Activated CD8-positive, alpha-beta T cell treated with anti-CD3 and anti-CD28 coated beads, Interleukin-2, amount 10 ng/mL, durations not matched to agents 7 days and 5 days (primary cell): ENCODE measurements around the gene HTT. TPM values are rescaled to one million over a fixed set of nuclear protein-coding genes. Genes with fewer than 3 reads are reported as not detected.
"Not testable (repeated sequence)": the region's sequence is repeated elsewhere in the genome, so short reads cannot be mapped to it uniquely, and the experiment has no call there.

Source experiments
- ATAC-seq: fragments of 150-1000 bp; cut with Tn5 transposase; one replicate; pipeline ENCODE4 v1.10.0; 2021; ENCODE audit warnings: moderate library complexity
- CTCF ChIA-PET: fragments of 350-600 bp; sonication (Branson Sonifier 250); formaldehyde crosslinking; loops from one replicate; lab custom pipeline; 2021; ENCODE audit warnings: antibody characterized with exemption; lab: Charles Lee
- POLR2A ChIA-PET: fragments of 350-600 bp; sonication (Branson Sonifier 250); formaldehyde crosslinking; loops from one replicate; lab custom pipeline; 2021; ENCODE audit warnings: antibody characterized with exemption; lab: Charles Lee
- DNase-seq: peaks from one replicate; pipeline ENCODE4 v3.0.0-alpha.2; 2020
- H3K27ac Mint-ChIP-seq: one replicate; pipeline ENCODE4 v1.8.0; 2021; ENCODE audit warnings: mild to moderate bottlenecking, mixed read lengths
- H3K27me3 Mint-ChIP-seq: one replicate; pipeline ENCODE4 v1.8.0; 2021; ENCODE audit warnings: low read depth, mixed read lengths
- H3K36me3 Mint-ChIP-seq: one replicate; pipeline ENCODE4 v1.8.0; 2021; ENCODE audit warnings: low read depth, mixed read lengths
- H3K4me1 Mint-ChIP-seq: one replicate; pipeline ENCODE4 v1.8.0; 2021; ENCODE audit warnings: low read depth, mixed read lengths
- H3K4me3 Mint-ChIP-seq: one replicate; pipeline ENCODE4 v1.8.0; 2021; ENCODE audit warnings: mild to moderate bottlenecking, mixed read lengths
- H3K9me3 Mint-ChIP-seq: one replicate; pipeline ENCODE4 v1.8.0; 2022; ENCODE audit warnings: mixed read lengths; ENCODE audit not compliant: insufficient read depth
- total RNA-seq, 2 experiments: library from RNA; stranded (reverse); gene quantifications; one replicate each; pipeline ENCODE4 v1.2.3, GENCODE V29; 2021

The HTT gene
- total RNA-seq, 2 experiments from 2014 or later = 51.2 to 58.0 TPM

DNA sequence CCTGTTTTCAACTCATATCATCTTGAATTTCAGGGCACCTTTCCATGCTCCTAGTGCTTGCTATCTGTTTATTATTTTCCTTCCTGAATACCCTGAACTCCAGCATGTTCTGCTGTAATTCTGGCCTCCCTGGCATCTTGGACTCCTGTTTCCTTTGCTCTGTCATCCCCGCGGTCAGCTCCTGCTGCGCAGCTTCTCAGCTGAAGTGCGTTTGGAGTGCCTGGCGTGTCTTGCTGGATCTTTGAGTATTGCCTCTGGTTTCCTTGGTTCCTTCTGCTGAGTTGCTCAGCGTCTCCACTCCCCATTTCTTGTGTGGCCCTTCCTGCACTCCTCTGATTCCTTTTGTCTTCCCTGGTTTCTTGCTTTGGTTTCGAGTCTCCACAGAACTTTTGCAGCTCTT lies 84.4 kb downstream of the HTT start:
- H3K4me1 Mint-ChIP-seq = no peaks in the 10 kb centered on the region
- H3K27me3 Mint-ChIP-seq = no peaks in the 10 kb centered on the region
- H3K9me3 Mint-ChIP-seq = peaks cover 1% of the 10 kb centered on the region
- DNase-seq (no peak), ATAC-seq (no peak)
- H3K4me3 Mint-ChIP-seq = no peak overlapping the region
- peaks cover 66% of the 10 kb centered on the region for H3K36me3 Mint-ChIP-seq
- H3K27ac Mint-ChIP-seq = no peak overlapping the region
- CTCF ChIA-PET = interaction anchor here (0.6 to 0.8 kb wide), 3 partner anchors 9 to 556 kb away, joined by 3 read pairs; no protein-coding TSS in a partner anchor
- POLR2A ChIA-PET = no interaction called here

DNA sequence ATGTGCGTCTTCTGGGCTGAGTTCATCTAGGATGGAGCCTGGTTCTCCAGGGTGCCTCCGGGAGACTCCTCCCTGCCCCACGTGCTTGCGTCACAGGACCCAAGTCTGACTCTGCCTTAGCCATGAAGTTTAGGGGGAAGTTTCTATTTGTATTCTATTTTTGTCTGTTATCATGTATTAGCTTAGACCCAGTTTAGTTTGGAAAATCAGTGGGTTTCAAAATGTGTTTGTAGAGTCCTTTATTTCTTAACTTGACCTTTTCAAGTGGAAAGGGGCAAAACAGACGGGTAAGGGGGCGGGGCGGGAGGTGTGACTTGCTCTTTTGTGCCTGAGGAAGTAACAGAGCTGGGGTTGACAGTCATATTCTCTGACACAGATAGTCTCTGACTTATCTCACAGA lies 86.0 kb downstream of the HTT start:
- no peak overlapping the region for H3K27ac Mint-ChIP-seq
- no peaks in the 10 kb centered on the region for H3K27me3 Mint-ChIP-seq
- ChIA-PET POLR2A (no interaction called here), CTCF (no interaction called here)
- DNase-seq (no peak), ATAC-seq (no peak)
- H3K36me3 Mint-ChIP-seq = peaks cover 72% of the 10 kb centered on the region
- peaks cover 5% of the 10 kb centered on the region for H3K9me3 Mint-ChIP-seq
- H3K4me3 Mint-ChIP-seq = no peak overlapping the region
- peaks cover under 1% of the 10 kb centered on the region for H3K4me1 Mint-ChIP-seq

- DNase-seq, H3K27me3 Mint-ChIP-seq, CTCF ChIA-PET, POLR2A ChIA-PET, H3K9me3 Mint-ChIP-seq, H3K4me3 Mint-ChIP-seq, H3K4me1 Mint-ChIP-seq, H3K27ac Mint-ChIP-seq, ATAC-seq: not testable (repeated sequence)
- H3K36me3 Mint-ChIP-seq = peaks cover 78% of the 10 kb centered on the region
These were observed 86.6 kb downstream of the HTT start for GRCh38 chr4:3161044-3161443.

DNA sequence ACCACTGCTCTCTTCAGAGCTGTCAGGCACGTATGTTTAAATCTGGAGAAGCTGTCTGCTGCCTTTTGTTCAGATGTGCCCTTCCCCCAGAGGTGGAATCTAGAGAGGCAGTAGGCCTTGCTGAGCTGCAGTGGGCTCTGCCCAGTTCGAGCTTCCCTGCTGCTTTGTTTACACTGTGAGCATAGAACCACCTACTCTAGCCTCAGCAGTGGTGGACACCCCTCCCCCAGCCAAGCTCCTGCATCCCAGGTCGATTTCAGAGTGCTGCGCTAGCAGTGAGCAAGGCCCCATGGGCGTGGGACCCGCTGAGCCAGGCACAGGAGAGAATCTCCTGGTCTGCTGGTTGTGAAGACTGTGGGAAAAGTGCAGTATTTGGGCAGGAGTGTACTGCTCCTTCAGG lies 92.0 kb downstream of the HTT start:
- H3K9me3 Mint-ChIP-seq, H3K27me3 Mint-ChIP-seq, H3K4me1 Mint-ChIP-seq, H3K27ac Mint-ChIP-seq, H3K4me3 Mint-ChIP-seq, POLR2A ChIA-PET, ATAC-seq, CTCF ChIA-PET, DNase-seq: not testable (repeated sequence)
- H3K36me3 Mint-ChIP-seq = peaks cover 82% of the 10 kb centered on the region

DNA sequence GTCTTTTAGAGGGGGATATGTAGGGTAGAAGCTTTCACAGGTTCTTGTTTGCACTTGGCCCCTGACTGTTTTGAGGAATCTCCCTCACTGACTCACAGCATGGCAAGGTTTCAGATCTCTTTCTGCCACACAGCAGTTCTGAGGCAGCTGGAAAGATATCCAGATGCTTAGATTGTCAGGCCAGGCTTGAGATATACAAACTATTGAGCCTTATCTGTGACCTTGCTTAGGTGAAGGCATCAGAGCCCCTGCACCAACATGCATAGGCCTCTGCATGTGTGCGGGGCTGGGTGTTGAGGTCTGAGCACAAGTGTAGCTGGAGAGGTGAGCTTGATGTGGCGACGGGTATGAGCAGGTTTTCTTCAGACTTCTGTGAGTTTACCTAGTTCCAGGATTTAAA lies 93.5 kb downstream of the HTT start:
- no peak for ATAC-seq
- peaks cover 77% of the 10 kb centered on the region for H3K36me3 Mint-ChIP-seq
- ChIA-PET POLR2A (no interaction called here), CTCF (interaction anchor here (0.8 to 0.9 kb wide), 2 partner anchors 10 to 61 kb away, joined by 3 read pairs; no protein-coding TSS in a partner anchor)
- peaks cover 7% of the 10 kb centered on the region for H3K4me1 Mint-ChIP-seq
- no peak overlapping the region for H3K4me3 Mint-ChIP-seq
- no peaks in the 10 kb centered on the region for H3K27me3 Mint-ChIP-seq
- H3K27ac Mint-ChIP-seq = peak overlapping the region; percentile 32
- no peak for DNase-seq
- H3K9me3 Mint-ChIP-seq = peaks cover 9% of the 10 kb centered on the region

DNA sequence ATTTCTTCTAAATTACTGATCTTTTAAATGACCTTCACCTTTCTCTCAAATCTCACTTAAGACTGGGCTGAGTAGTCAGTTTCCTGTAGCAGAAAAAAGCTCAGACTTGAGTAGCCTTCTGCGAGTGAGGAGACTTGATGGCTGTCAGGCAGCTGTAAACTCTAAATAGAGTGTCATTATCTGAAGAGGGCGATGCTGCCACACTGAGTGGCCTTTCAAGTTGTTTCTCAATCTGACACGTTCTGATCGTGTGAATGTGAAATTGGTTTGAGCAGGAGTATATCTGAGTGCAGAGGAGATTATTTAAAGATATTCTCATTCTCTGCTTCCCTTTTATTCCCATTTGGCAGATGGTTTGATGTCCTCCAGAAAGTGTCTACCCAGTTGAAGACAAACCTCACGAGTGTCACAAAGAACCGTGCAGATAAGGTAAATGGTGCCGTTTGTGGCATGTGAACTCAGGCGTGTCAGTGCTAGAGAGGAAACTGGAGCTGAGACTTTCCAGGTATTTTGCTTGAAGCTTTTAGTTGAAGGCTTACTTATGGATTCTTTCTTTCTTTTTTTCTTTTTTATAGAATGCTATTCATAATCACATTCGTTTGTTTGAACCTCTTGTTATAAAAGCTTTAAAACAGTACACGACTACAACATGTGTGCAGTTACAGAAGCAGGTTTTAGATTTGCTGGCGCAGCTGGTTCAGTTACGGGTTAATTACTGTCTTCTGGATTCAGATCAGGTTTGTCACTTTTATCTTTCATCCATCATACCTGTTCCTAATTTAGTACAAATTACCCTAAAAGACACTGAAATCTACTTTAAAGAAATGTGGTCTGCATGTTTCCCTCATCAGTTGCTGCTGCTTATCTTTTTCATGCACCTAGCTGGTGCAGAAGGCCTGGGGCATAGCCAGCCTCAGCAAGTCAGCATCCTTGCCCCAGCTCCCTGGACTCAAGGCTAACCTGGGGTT lies 100.2 kb downstream of the HTT start:
- H3K9me3 Mint-ChIP-seq = no peaks in the 10 kb centered on the region
- H3K27me3 Mint-ChIP-seq = no peaks in the 10 kb centered on the region
- no peak overlapping the region for H3K4me3 Mint-ChIP-seq
- no peaks in the 10 kb centered on the region for H3K4me1 Mint-ChIP-seq
- DNase-seq = no peak
- ChIA-PET POLR2A (no interaction called here), CTCF (interaction anchor here (1.0 kb wide), 1 partner anchor 306 kb away, joined by 3 read pairs; no protein-coding TSS in a partner anchor)
- H3K36me3 Mint-ChIP-seq = peaks cover 50% of the 10 kb centered on the region
- H3K27ac Mint-ChIP-seq = no peak overlapping the region
- ATAC-seq = no peak

DNA sequence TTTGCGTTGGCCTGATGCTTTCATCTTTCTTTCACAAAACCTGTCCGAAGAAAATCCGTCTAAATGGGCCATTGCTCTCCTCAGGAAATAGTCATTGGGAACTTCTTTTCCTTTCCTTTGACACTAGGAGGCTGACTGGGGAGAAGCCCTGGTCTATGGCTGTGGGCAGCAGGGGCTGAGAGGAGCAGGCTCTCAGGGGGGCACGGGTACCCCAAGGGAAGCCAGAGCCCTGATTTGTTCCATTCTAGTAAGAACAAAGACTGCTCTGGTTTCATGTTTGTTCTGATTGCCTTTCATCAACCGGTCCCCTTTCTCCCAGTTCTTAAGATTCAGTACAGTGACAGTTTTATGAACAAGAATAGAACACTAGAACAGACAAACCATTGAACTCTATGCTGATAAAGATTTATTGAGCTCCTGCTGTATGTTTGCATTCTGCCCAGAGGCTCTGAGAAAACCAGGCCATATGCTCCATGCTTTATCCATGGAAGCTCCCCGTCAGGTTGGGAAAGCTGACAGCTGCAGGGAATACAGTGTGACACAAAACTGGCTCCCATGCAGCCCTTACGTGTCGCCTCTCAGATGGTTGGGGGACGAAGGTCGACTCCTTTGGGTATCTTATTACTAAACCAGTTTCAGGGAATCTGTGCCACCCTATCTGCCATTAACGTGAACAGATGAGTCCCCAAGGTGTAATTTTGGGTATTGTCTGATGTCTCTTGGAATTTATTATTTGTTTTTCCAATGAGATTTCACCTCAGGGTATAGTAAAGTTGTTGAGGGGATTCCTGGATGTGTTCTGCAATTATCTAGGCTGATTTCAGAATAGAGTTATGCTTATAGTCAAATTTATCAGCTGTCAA lies 102.1 kb downstream of the HTT start:
- DNase-seq (no peak), ATAC-seq (no peak)
- CTCF ChIA-PET = no interaction called here
- no peaks in the 10 kb centered on the region for H3K9me3 Mint-ChIP-seq
- H3K27ac Mint-ChIP-seq = no peak overlapping the region
- H3K4me3 Mint-ChIP-seq = no peak overlapping the region
- H3K36me3 Mint-ChIP-seq = peaks cover 47% of the 10 kb centered on the region
- POLR2A ChIA-PET = no interaction called here
- H3K27me3 Mint-ChIP-seq = no peaks in the 10 kb centered on the region
- H3K4me1 Mint-ChIP-seq = no peaks in the 10 kb centered on the region

DNA sequence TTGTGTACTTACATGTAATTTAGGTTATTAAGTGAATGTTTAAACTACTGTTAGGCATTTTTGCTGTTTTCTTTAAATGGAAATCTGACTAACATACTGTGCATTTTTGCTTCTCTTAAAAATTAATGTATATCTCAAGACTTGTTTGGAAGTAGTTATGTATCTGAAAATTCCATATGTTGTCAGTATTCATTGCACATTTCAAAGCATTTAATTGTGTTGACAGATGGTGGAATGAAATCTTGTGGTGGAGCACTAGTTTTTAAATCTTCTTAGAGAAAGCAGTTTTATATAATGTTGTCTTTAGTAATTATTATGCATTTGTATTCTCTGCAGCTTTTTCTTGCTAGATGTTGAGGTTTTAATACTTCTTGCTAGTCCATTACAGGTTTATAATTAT lies 102.9 kb downstream of the HTT start:
- no peaks in the 10 kb centered on the region for H3K4me1 Mint-ChIP-seq
- no peaks in the 10 kb centered on the region for H3K27me3 Mint-ChIP-seq
- CTCF ChIA-PET = no interaction called here
- no peak for DNase-seq
- POLR2A ChIA-PET = no interaction called here
- no peak overlapping the region for H3K4me3 Mint-ChIP-seq
- H3K36me3 Mint-ChIP-seq = peaks cover 44% of the 10 kb centered on the region
- no peak overlapping the region for H3K27ac Mint-ChIP-seq
- no peak for ATAC-seq
- H3K9me3 Mint-ChIP-seq = no peaks in the 10 kb centered on the region

- CTCF ChIA-PET = interaction anchor here (1.8 kb wide), 1 partner anchor 16 kb away, joined by 6 read pairs; no protein-coding TSS in a partner anchor
These were observed 103.4 kb downstream of the HTT start for GRCh38 chr4:3177905-3178304.

DNA sequence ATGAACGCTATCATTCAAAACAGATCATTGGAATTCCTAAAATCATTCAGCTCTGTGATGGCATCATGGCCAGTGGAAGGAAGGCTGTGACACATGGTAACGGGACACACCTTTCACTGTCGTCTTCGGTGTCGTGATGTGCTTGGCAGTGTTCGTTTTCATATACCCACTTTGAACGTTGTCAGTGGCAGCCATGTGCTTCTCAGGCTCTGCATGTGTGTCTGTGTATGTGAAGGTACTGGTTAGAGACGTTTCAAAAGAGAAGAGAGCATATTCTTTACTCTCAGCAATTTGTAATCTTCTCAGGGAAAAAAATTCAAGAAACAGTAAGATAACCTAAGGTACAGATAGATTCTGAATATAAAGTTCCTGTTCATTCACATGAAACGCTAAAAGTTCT lies 103.9 kb downstream of the HTT start:
- DNase-seq (no peak), ATAC-seq (no peak)
- H3K36me3 Mint-ChIP-seq = peaks cover 35% of the 10 kb centered on the region
- ChIA-PET POLR2A (no interaction called here), CTCF (interaction anchor here (1.8 kb wide), 1 partner anchor 15 kb away, joined by 6 read pairs; no protein-coding TSS in a partner anchor)
- H3K4me3 Mint-ChIP-seq = no peak overlapping the region
- no peak overlapping the region for H3K27ac Mint-ChIP-seq
- no peaks in the 10 kb centered on the region for H3K4me1 Mint-ChIP-seq
- H3K9me3 Mint-ChIP-seq = no peaks in the 10 kb centered on the region
- H3K27me3 Mint-ChIP-seq = no peaks in the 10 kb centered on the region

More at GRCh38 chr4:3177905-3178304, 103.4 kb downstream of the HTT start:
- POLR2A ChIA-PET = no interaction called here
- ATAC-seq (no peak), DNase-seq (no peak)
- Mint-ChIP-seq H3K27ac (no peak overlapping the region), H3K27me3 (no peaks in the 10 kb centered on the region), H3K4me1 (no peaks in the 10 kb centered on the region), H3K36me3 (peaks cover 39% of the 10 kb centered on the region), H3K9me3 (no peaks in the 10 kb centered on the region), H3K4me3 (no peak overlapping the region)

DNA sequence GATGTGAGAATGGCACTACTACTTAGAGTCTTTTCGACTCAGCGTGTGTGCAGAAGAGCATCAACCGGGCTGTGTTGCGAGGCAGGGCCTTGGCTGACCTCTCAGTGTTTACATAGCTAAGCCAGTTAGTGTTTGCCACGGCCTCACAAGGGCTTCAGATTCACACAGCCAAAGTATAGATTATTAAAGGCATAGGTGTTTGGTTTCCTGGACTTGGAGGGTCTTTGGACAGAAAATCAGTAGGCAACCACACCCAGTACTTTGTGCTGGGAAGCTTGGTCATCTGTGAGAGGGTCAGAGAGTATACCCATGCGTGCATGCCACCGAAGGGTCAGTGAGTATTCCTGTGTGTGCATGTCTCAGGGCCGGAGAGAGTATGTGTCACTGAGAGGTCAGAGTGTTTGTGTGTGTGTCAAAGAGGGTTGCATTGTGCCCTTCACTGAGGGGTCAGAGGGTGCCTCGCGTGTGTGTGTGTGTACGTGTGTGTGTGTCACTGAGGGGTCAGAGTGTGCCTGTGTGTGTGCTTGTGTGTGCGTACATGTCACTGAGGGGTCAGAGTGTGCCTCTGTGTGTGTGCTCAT lies 104.7 kb downstream of the HTT start:
- Mint-ChIP-seq H3K27ac (peak overlapping the region; percentile 2), H3K36me3 (peaks cover 42% of the 10 kb centered on the region), H3K27me3 (no peaks in the 10 kb centered on the region), H3K9me3 (no peaks in the 10 kb centered on the region), H3K4me1 (no peaks in the 10 kb centered on the region), H3K4me3 (no peak overlapping the region)
- POLR2A ChIA-PET = no interaction called here
- ATAC-seq = no peak
- no peak for DNase-seq
- CTCF ChIA-PET = interaction anchor here (1.8 kb wide), 1 partner anchor 15 kb away, joined by 6 read pairs; no protein-coding TSS in a partner anchor
